ENCODE results near the gene DIP2A.

The DIP2A gene

GRCh38 chr21:46598581-46599572, 140.2 kb downstream of the DIP2A start:
- TF ChIP-seq CTCF (IDR thresholded peaks at IDR 0.05) = no peak
- peaks cover 14% of the 10 kb centered on the region for H3K9me3 Mint-ChIP-seq
- peaks cover 47% of the 10 kb centered on the region for H3K4me1 Mint-ChIP-seq
- no peak overlapping the region for H3K4me3 Mint-ChIP-seq
- DNase-seq = no peak
- no peaks in the 10 kb centered on the region for H3K36me3 Mint-ChIP-seq (ENCODE audit: low read depth)
- peaks cover 23% of the 10 kb centered on the region for H3K27me3 Mint-ChIP-seq (ENCODE audit: low read depth, poor library complexity)
- H3K27ac Mint-ChIP-seq = peak overlapping the region; percentile 20

GRCh38 chr21:46600305-46600704, 141.6 kb downstream of the DIP2A start:
- no peak for TF ChIP-seq CTCF (IDR thresholded peaks at IDR 0.05)
- no peak overlapping the region for H3K27ac Mint-ChIP-seq
- no peaks in the 10 kb centered on the region for H3K36me3 Mint-ChIP-seq (ENCODE audit: low read depth)
- peaks cover 61% of the 10 kb centered on the region for H3K4me1 Mint-ChIP-seq
- DNase-seq = no peak
- H3K4me3 Mint-ChIP-seq = no peak overlapping the region
- peaks cover 20% of the 10 kb centered on the region for H3K27me3 Mint-ChIP-seq (ENCODE audit: low read depth, poor library complexity)
- H3K9me3 Mint-ChIP-seq = peaks cover 3% of the 10 kb centered on the region

- H3K4me3 Mint-ChIP-seq = no peak overlapping the region
- H3K36me3 Mint-ChIP-seq (ENCODE audit: low read depth) = no peaks in the 10 kb centered on the region
- peaks cover 13% of the 10 kb centered on the region for H3K27me3 Mint-ChIP-seq (ENCODE audit: low read depth, poor library complexity)
- no peaks in the 10 kb centered on the region for H3K9me3 Mint-ChIP-seq
- no peak for DNase-seq
- TF ChIP-seq CTCF (IDR thresholded peaks at IDR 0.05) = no peak
- no peak overlapping the region for H3K27ac Mint-ChIP-seq
- H3K4me1 Mint-ChIP-seq = peaks cover 62% of the 10 kb centered on the region
These were observed 142.3 kb downstream of the DIP2A start for GRCh38 chr21:46600978-46601377.

- Mint-ChIP-seq H3K27me3 (ENCODE audit: low read depth, poor library complexity) (peaks cover 10% of the 10 kb centered on the region), H3K27ac (no peak overlapping the region), H3K4me1 (peaks cover 53% of the 10 kb centered on the region), H3K4me3 (no peak overlapping the region), H3K36me3 (ENCODE audit: low read depth) (no peaks in the 10 kb centered on the region), H3K9me3 (no peaks in the 10 kb centered on the region)
- TF ChIP-seq CTCF (IDR thresholded peaks at IDR 0.05) = no peak
- DNase-seq = no peak
These were observed 144.5 kb downstream of the DIP2A start for GRCh38 chr21:46603228-46603627.

GRCh38 chr21:46604329-46604974, 145.8 kb downstream of the DIP2A start:
- Mint-ChIP-seq H3K4me3 (no peak overlapping the region), H3K4me1 (peaks cover 45% of the 10 kb centered on the region), H3K27me3 (ENCODE audit: low read depth, poor library complexity) (peaks cover 23% of the 10 kb centered on the region), H3K36me3 (ENCODE audit: low read depth) (no peaks in the 10 kb centered on the region), H3K27ac (no peak overlapping the region), H3K9me3 (peaks cover 5% of the 10 kb centered on the region)
- DNase-seq = no peak
- TF ChIP-seq CTCF (IDR thresholded peaks at IDR 0.05) = no peak

All from nephron progenitor cell (in vitro differentiated cells).